TTC549 (cell line): ENCODE measurements around the gene POPDC2.

ENCODE experiments used
- FAIRE-seq: peaks from 2 replicates; lab custom pipeline; 2012; peaks lifted over from hg19 to GRCh38; lab: Jason Lieb, UNC

The POPDC2 gene

GRCh38 chr3:119669906-119670570, 9.6 kb upstream of the POPDC2 start:
- FAIRE-seq: no peak

GRCh38 chr3:119665954-119666559, 5.7 kb upstream of the POPDC2 start:
- no peak for FAIRE-seq

GRCh38 chr3:119664850-119665379, 4.5 kb upstream of the POPDC2 start:
- no peak for FAIRE-seq

- no peak for FAIRE-seq
Measured at GRCh38 chr3:119664370-119664769, 4.0 kb upstream of the POPDC2 start.

- FAIRE-seq: no peak
Measured at GRCh38 chr3:119663885-119664284, 3.5 kb upstream of the POPDC2 start.

- no peak for FAIRE-seq
Measured at GRCh38 chr3:119662604-119663373, 2.4 kb upstream of the POPDC2 start.

- FAIRE-seq: no peak
Measured at GRCh38 chr3:119659606-119660291, 640 bp downstream of the POPDC2 start.

GRCh38 chr3:119658994-119659393, 1.4 kb downstream of the POPDC2 start:
- no peak for FAIRE-seq

GRCh38 chr3:119657887-119658702, 2.3 kb downstream of the POPDC2 start:
- FAIRE-seq: no peak

GRCh38 chr3:119653876-119654275, 6.5 kb downstream of the POPDC2 start:
- FAIRE-seq: no peak

- no peak for FAIRE-seq
Measured at GRCh38 chr3:119652306-119653033, 7.9 kb downstream of the POPDC2 start.

- FAIRE-seq: no peak
Measured at GRCh38 chr3:119649761-119650160, 10.6 kb downstream of the POPDC2 start.

- no peak for FAIRE-seq
Measured at GRCh38 chr3:119647843-119648575, 12.4 kb downstream of the POPDC2 start.

GRCh38 chr3:119647171-119647570, 13.2 kb downstream of the POPDC2 start:
- no peak for FAIRE-seq

- FAIRE-seq: no peak
Measured at GRCh38 chr3:119645813-119646212, 14.6 kb downstream of the POPDC2 start.

- no peak for FAIRE-seq
Measured at GRCh38 chr3:119644481-119644880, 15.9 kb downstream of the POPDC2 start.

GRCh38 chr3:119643528-119643927, 16.9 kb downstream of the POPDC2 start:
- no peak for FAIRE-seq

- FAIRE-seq: no peak
Measured at GRCh38 chr3:119642746-119643473, 17.5 kb downstream of the POPDC2 start.

GRCh38 chr3:119641416-119641815, 19.0 kb downstream of the POPDC2 start:
- no peak for FAIRE-seq
